H9 (cell line): Measurements from ENCODE around the gene VASN. TPM values are rescaled to one million over a fixed set of nuclear protein-coding genes. Genes with fewer than 3 reads are reported as not detected.
A peak's percentile ranks its signal among the peaks of the same experiment; 100 is the strongest.

ENCODE experiments used
- DNase-seq: peaks from one replicate; pipeline ENCODE4 v3.0.0-alpha.2; 2017
- H2AFZ ChIP-seq: one replicate; pipeline ENCODE4 v1.6.1; 2013; ENCODE audit warnings: mild to moderate bottlenecking, low read length, control low read depth, moderate library complexity
- H2AK5ac ChIP-seq: 2 replicates; pipeline ENCODE4 v1.6.1; 2013; ENCODE audit warnings: low read length, control low read depth, mixed read lengths; ENCODE audit not compliant: insufficient read length
- H2BK120ac ChIP-seq: one replicate; pipeline ENCODE4 v1.6.1; 2013; ENCODE audit warnings: low read depth, mild to moderate bottlenecking, low read length, control low read depth, inconsistent platforms; ENCODE audit not compliant: poor library complexity, severe bottlenecking
- H2BK12ac ChIP-seq: 2 replicates; pipeline ENCODE4 v1.6.1; 2013; ENCODE audit warnings: low read length, control low read depth, mixed read lengths, low read depth; ENCODE audit not compliant: insufficient read length
- H2BK15ac ChIP-seq: 2 replicates; pipeline ENCODE4 v1.6.1; 2013; ENCODE audit warnings: low read depth, low read length, control low read depth
- H2BK20ac ChIP-seq: one replicate; pipeline ENCODE4 v1.6.1; 2013; ENCODE audit warnings: low read depth, mild to moderate bottlenecking, low read length, control low read depth, inconsistent platforms; ENCODE audit not compliant: poor library complexity, severe bottlenecking
- H2BK5ac ChIP-seq: 2 replicates; pipeline ENCODE4 v1.6.1; 2013; ENCODE audit warnings: low read length, control low read depth, mixed read lengths; ENCODE audit not compliant: insufficient read length
- H3K14ac ChIP-seq: 2 replicates; pipeline ENCODE4 v1.6.1; 2013; ENCODE audit warnings: low read length, control low read depth; ENCODE audit not compliant: insufficient read depth
- H3K18ac ChIP-seq: 2 replicates; pipeline ENCODE4 v1.6.1; 2013; ENCODE audit warnings: low read depth, mild to moderate bottlenecking, mixed read lengths, low read length, control low read depth; ENCODE audit not compliant: insufficient read length
- H3K23ac ChIP-seq: 2 replicates; pipeline ENCODE4 v1.6.1; 2013; ENCODE audit warnings: low read length, control low read depth, mixed read lengths, low read depth; ENCODE audit not compliant: insufficient read length
- H3K23me2 ChIP-seq: 2 replicates; pipeline ENCODE4 v1.6.1; 2013; ENCODE audit warnings: low read depth, mild to moderate bottlenecking, mixed read lengths, low read length, control low read depth; ENCODE audit not compliant: insufficient read length, poor library complexity, severe bottlenecking
- H3K27ac ChIP-seq: 2 replicates; pipeline ENCODE4 v1.5.1; 2013; ENCODE audit warnings: low read length, control low read depth, mixed read lengths, low read depth; ENCODE audit not compliant: insufficient read length
- H3K27me3 ChIP-seq: 2 replicates; pipeline ENCODE4 v1.6.1; 2013; ENCODE audit warnings: low read length, control low read depth, inconsistent platforms; ENCODE audit not compliant: insufficient read depth
- H3K4ac ChIP-seq: 2 replicates; pipeline ENCODE4 v1.6.1; 2013; ENCODE audit warnings: low read depth, mild to moderate bottlenecking, control low read depth, inconsistent platforms, low read length, moderate library complexity
- H3K4me1 ChIP-seq: 2 replicates; pipeline ENCODE4 v1.6.1; 2013; ENCODE audit warnings: low read length, control low read depth, inconsistent platforms; ENCODE audit not compliant: insufficient read depth
- H3K4me2 ChIP-seq: 2 replicates; pipeline ENCODE4 v1.6.1; 2013; ENCODE audit warnings: low read length, control low read depth, mixed read lengths; ENCODE audit not compliant: insufficient read length, insufficient read depth
- H3K56ac ChIP-seq: 2 replicates; pipeline ENCODE4 v1.6.1; 2013; ENCODE audit warnings: low read depth, mild to moderate bottlenecking, mixed read lengths, low read length, control low read depth; ENCODE audit not compliant: insufficient read length
- H3K79me1 ChIP-seq: 2 replicates; pipeline ENCODE4 v1.6.1; 2013; ENCODE audit warnings: low read depth, mild to moderate bottlenecking, moderate library complexity, low read length, control low read depth, inconsistent platforms; ENCODE audit not compliant: insufficient read depth, poor library complexity, severe bottlenecking
- H3K79me2 ChIP-seq: 2 replicates; pipeline ENCODE4 v1.6.1; 2013; ENCODE audit warnings: low read length, control low read depth, inconsistent platforms; ENCODE audit not compliant: insufficient read depth
- H3K9ac ChIP-seq: 2 replicates; pipeline ENCODE4 v1.6.1; 2013; ENCODE audit warnings: low read length, control low read depth, mixed read lengths; ENCODE audit not compliant: insufficient read length; ENCODE audit errors: extremely low read depth
- H3K9me3 ChIP-seq: one replicate; pipeline ENCODE4 v1.6.1; 2013; ENCODE audit warnings: low read depth, low read length, inconsistent platforms; ENCODE audit not compliant: control insufficient read depth
- H3T11ph ChIP-seq: one replicate; pipeline ENCODE4 v1.6.1; 2013; ENCODE audit warnings: mild to moderate bottlenecking, low read length, control low read depth, inconsistent platforms
- H4K20me1 ChIP-seq: one replicate; pipeline ENCODE4 v1.6.1; 2013; ENCODE audit not compliant: control insufficient read depth, insufficient read length, insufficient read depth
- H4K5ac ChIP-seq: 2 replicates; pipeline ENCODE4 v1.6.1; 2013; ENCODE audit warnings: low read depth, mild to moderate bottlenecking, mixed read lengths, low read length, control low read depth; ENCODE audit not compliant: insufficient read length
- H4K8ac ChIP-seq: replicated peaks from 2 replicates; pipeline ENCODE4 v1.6.1; 2013; ENCODE audit warnings: low read length, control low read depth, mixed read lengths, low read depth; ENCODE audit not compliant: insufficient read length
- H4K91ac ChIP-seq: 2 replicates; pipeline ENCODE4 v1.6.1; 2013; ENCODE audit warnings: low read depth, mild to moderate bottlenecking, moderate library complexity, mixed read lengths, low read length, control low read depth; ENCODE audit not compliant: insufficient read length
- H3K27ac Mint-ChIP-seq, 3 experiments: 2 replicates in 2 of 3; 3 replicates in 1 of 3; pipeline ENCODE4 v1.8.0; 2020 to 2021; ENCODE audit warnings: mixed read lengths in 3 of 3, mild to moderate bottlenecking in 1 of 3, moderate library complexity in 1 of 3
- H3K27me3 Mint-ChIP-seq: 2 replicates; pipeline ENCODE4 v1.8.0; 2021; ENCODE audit warnings: low read depth, mild to moderate bottlenecking, moderate library complexity, mixed read lengths
- H3K36me3 Mint-ChIP-seq, 3 experiments: 2 replicates in 2 of 3; 3 replicates in 1 of 3; pipeline ENCODE4 v1.8.0; 2020 to 2021; ENCODE audit warnings: low read depth in 3 of 3, mixed read lengths in 3 of 3; ENCODE audit not compliant: insufficient read depth in 1 of 3
- H3K4me1 Mint-ChIP-seq, 2 experiments: 2 replicates each; pipeline ENCODE4 v1.8.0; 2020; ENCODE audit warnings: mixed read lengths in 2 of 2
- H3K4me3 Mint-ChIP-seq, 2 experiments: 2 replicates in 1 of 2; 3 replicates in 1 of 2; pipeline ENCODE4 v1.8.0; 2020 to 2021; ENCODE audit warnings: mild to moderate bottlenecking in 2 of 2, mixed read lengths in 2 of 2, moderate library complexity in 1 of 2
- H3K9me3 Mint-ChIP-seq, 2 experiments: 2 replicates in 1 of 2; 3 replicates in 1 of 2; pipeline ENCODE4 v1.8.0; 2020; ENCODE audit warnings: mild to moderate bottlenecking in 2 of 2, mixed read lengths in 2 of 2, moderate library complexity in 1 of 2
- CTCF ChIP-seq: fragments of 200-600 bp; sonication (generic); conservative IDR thresholded peaks from 3 replicates; pipeline ENCODE4 v1.8.0; 2021; ENCODE audit warnings: antibody characterized with exemption, mild to moderate bottlenecking
- WGBS: extraction: QIAGEN DNeasy Blood & Tissue Kit; methylation state at CpG from one replicate; pipeline ENCODE4 v1.1.7; 2013; ENCODE audit warnings: missing lambda C conversion rate, low lambda C conversion rate, mixed read lengths; ENCODE audit not compliant: insufficient read length; ENCODE audit errors: extremely low coverage; 5-methylcytosine and 5-hydroxymethylcytosine counted together
- total RNA-seq: library from RNA; stranded (reverse); gene quantifications from 2 replicates; pipeline ENCODE4 v1.2.1, GENCODE V29; 2021

The VASN gene
- total RNA-seq, 1 experiment from 2014 or later: 11.0 TPM

GRCh38 chr16:4354512-4355409, 16.9 kb upstream of the VASN start:
- Histone ChIP-seq H3K9ac (no peak overlapping the region), H3K27ac (no peak overlapping the region), H3K9me3 (no peaks in the 10 kb centered on the region), H3K14ac (no peak overlapping the region), H2BK12ac (no peak overlapping the region), H2BK20ac (no peak overlapping the region), H2BK5ac (no peak overlapping the region), H2BK120ac (no peak overlapping the region), H3K4ac (no peak overlapping the region), H2AFZ (no peak overlapping the region), H4K20me1 (no peaks in the 10 kb centered on the region), H3K79me1 (peaks cover 1% of the 10 kb centered on the region), H4K8ac (no peak overlapping the region), H3K4me2 (no peak overlapping the region), H3K4me1 (no peaks in the 10 kb centered on the region), H3K23ac (no peak overlapping the region), H3K56ac (no peak overlapping the region), H4K91ac (no peak overlapping the region), H3K27me3 (no peaks in the 10 kb centered on the region), H3T11ph (no peak overlapping the region), H3K18ac (no peak overlapping the region), H2BK15ac (no peak overlapping the region; the same call in 1 of the 2 replicates), H2AK5ac (no peak overlapping the region), H3K23me2 (peaks cover 4% of the 10 kb centered on the region), H4K5ac (no peak overlapping the region), H3K79me2 (peaks cover 6% of the 10 kb centered on the region; the same call in 1 of the 2 replicates)
- TF ChIP-seq CTCF: no peak
- Mint-ChIP-seq H3K27ac (peak overlapping the region in 1 of 3 experiments; percentile 67; a peak in 2 of 7 replicates), H3K4me1 (peaks cover 6 to 9% of the 10 kb centered on the region in 2 experiments), H3K9me3 (no peaks in the 10 kb centered on the region; a peak in 1 of 5 replicates), H3K27me3 (no peaks in the 10 kb centered on the region), H3K4me3 (no peak overlapping the region), H3K36me3 (peaks cover 2 to 4% (median 4%) of the 10 kb centered on the region in 3 experiments; a peak in 3 of 7 replicates)
- WGBS: no CpG with 5 or more reads among the region's 20 CpGs
- no peak for DNase-seq
